PFSK-1 (cell line): ENCODE data around the gene GP1BB.

Source experiments
- FOXP2 ChIP-seq: optimal IDR thresholded peaks from 2 replicates; pipeline ENCODE3; 2011; ENCODE audit warnings: borderline replicate concordance, control low read depth, inconsistent platforms; ENCODE audit not compliant: insufficient read depth; ENCODE audit errors: extremely low read length, extremely low read depth
- TAF1 ChIP-seq: IDR thresholded peaks from 2 replicates; pipeline ENCODE4 v1.6.1; 2012; ENCODE audit warnings: low read length, control low read depth, borderline replicate concordance; ENCODE audit not compliant: insufficient read depth

GRCh38 chr22:19742160-19743066 is 19.1 kb downstream of the GP1BB start:
- TF ChIP-seq FOXP2 (no peak), TAF1 (no peak)
